Esophagus (tissue), 2 donors: ENCODE data around the gene CD300H. TPM values are rescaled to one million over a fixed set of nuclear protein-coding genes. Genes with fewer than 3 reads are reported as not detected.
"Not testable (repeated sequence)": the region's sequence is repeated elsewhere in the genome, so short reads cannot be mapped to it uniquely, and the experiment has no call there.

Source experiments
- H3K27ac ChIP-seq, 2 donors: one replicate each; pipeline ENCODE4 v1.5.1; 2013; ENCODE audit warnings: low read depth in 2 of 2, mild to moderate bottlenecking in 2 of 2, inconsistent platforms in 1 of 2, low read length in 1 of 2, moderate library complexity in 1 of 2
- H3K27me3 ChIP-seq, 2 donors: one replicate each; pipeline ENCODE4 v1.6.1; 2013; ENCODE audit warnings: low read length in 2 of 2, control low read depth in 1 of 2, mild to moderate bottlenecking in 1 of 2; ENCODE audit not compliant: insufficient read depth in 2 of 2, control insufficient read depth in 1 of 2
- H3K36me3 ChIP-seq, 2 donors: one replicate each; pipeline ENCODE4 v1.6.1; 2013; ENCODE audit warnings: low read length in 1 of 2; ENCODE audit not compliant: control insufficient read depth in 2 of 2, insufficient read depth in 2 of 2
- H3K4me1 ChIP-seq, 2 donors: one replicate each; pipeline ENCODE4 v1.6.1; 2013; ENCODE audit warnings: low read length in 1 of 2; ENCODE audit not compliant: control insufficient read depth in 2 of 2, insufficient read depth in 2 of 2
- H3K4me3 ChIP-seq, 2 donors: one replicate each; pipeline ENCODE4 v1.5.1; 2013; ENCODE audit warnings: low read length in 2 of 2, mild to moderate bottlenecking in 2 of 2, low read depth in 1 of 2, moderate library complexity in 1 of 2
- H3K9me3 ChIP-seq, 2 donors: one replicate each; pipeline ENCODE4 v1.6.1; 2013; ENCODE audit warnings: mild to moderate bottlenecking in 2 of 2, low read depth in 1 of 2, low read length in 1 of 2, moderate library complexity in 1 of 2; ENCODE audit not compliant: control insufficient read depth in 2 of 2, insufficient read depth in 1 of 2
- WGBS, 2 donors: extraction: QIAGEN DNeasy Blood & Tissue Kit; methylation state at CpG; one replicate each; pipeline ENCODE4 v1.1.7; 2013; 5-methylcytosine and 5-hydroxymethylcytosine counted together
- polyA plus RNA-seq, 2 donors: library from polyadenylated mRNA; stranded (reverse); fragments of 200-250 nt; gene quantifications; one replicate each; pipeline ENCODE4 v1.2.3, GENCODE V29; 2013
- donor health status: healthy with polysubstance abuse.
- donor health status: Bipolar disorder and iron deficiency.

CD300H gene
- polyA plus RNA-seq, 2 donors = not detected

GRCh38 chr17:74558882-74559519, 8.3 kb downstream of the CD300H start:
- Histone ChIP-seq H3K36me3 (no peaks in the 10 kb centered on the region), H3K9me3 (no peaks in the 10 kb centered on the region), H3K27ac (no peak overlapping the region), H3K27me3 (no peaks in the 10 kb centered on the region), H3K4me3 (no peak overlapping the region), H3K4me1 (no peaks in the 10 kb centered on the region)
- WGBS, 2 donors = 67 to 75% methylated on average over 6 of the region's 6 CpGs

GRCh38 chr17:74558402-74558801, 8.9 kb downstream of the CD300H start:
- H3K27ac ChIP-seq, H3K4me1 ChIP-seq, H3K27me3 ChIP-seq, H3K36me3 ChIP-seq, H3K9me3 ChIP-seq, H3K4me3 ChIP-seq: not testable (repeated sequence)
- 76 to 83% methylated on average over 4 of the region's 4 CpGs for WGBS, 2 donors

- Histone ChIP-seq H3K4me1 (no peaks in the 10 kb centered on the region), H3K36me3 (no peaks in the 10 kb centered on the region), H3K27ac (no peak overlapping the region), H3K27me3 (no peaks in the 10 kb centered on the region), H3K9me3 (peaks cover 0 to 2% of the 10 kb centered on the region in 2 donors), H3K4me3 (no peak overlapping the region)
- 69 to 71% methylated on average over 7 of the region's 7 CpGs for WGBS, 2 donors
Measured at GRCh38 chr17:74555427-74555940, 11.8 kb downstream of the CD300H start.

GRCh38 chr17:74554909-74555308, 12.4 kb downstream of the CD300H start:
- Histone ChIP-seq H3K36me3 (no peaks in the 10 kb centered on the region), H3K27ac (no peak overlapping the region), H3K9me3 (peaks cover 0 to 2% of the 10 kb centered on the region in 2 donors), H3K4me3 (no peak overlapping the region), H3K4me1 (no peaks in the 10 kb centered on the region), H3K27me3 (no peaks in the 10 kb centered on the region)
- WGBS, 2 donors = 69 to 71% methylated on average over 6 of the region's 6 CpGs

GRCh38 chr17:74552037-74552436, 15.3 kb downstream of the CD300H start:
- H3K9me3 ChIP-seq = peaks cover 0 to 2% of the 10 kb centered on the region in 2 donors
- H3K27me3 ChIP-seq = no peaks in the 10 kb centered on the region
- WGBS, 2 donors = 29 to 42% methylated on average over 7 of the region's 7 CpGs
- H3K36me3 ChIP-seq = no peaks in the 10 kb centered on the region
- H3K4me3 ChIP-seq = no peak overlapping the region
- no peak overlapping the region for H3K27ac ChIP-seq
- no peaks in the 10 kb centered on the region for H3K4me1 ChIP-seq

DNA sequence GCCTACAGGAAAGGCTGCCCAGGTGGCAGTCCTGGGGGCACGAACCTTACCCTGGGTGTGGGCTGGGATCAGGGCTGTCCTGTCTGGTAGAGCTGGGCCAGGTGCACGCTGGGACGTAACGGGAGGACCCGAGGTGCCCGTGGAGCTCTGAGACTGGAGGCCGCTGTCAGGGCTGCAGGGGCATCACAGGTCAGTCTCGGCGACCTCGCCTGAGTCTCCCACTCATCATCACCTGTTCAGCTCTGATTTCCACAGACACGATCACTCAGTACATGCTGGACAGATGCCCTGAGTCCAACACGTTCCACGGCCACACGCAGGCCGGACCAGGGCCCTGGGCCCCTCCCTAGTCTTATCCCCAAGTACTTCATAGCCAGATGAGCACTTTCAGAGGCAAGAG, 16.7 kb downstream of the CD300H start:
- Histone ChIP-seq H3K27me3 (no peaks in the 10 kb centered on the region), H3K4me3 (no peak overlapping the region), H3K9me3 (peaks cover 0 to 2% of the 10 kb centered on the region in 2 donors), H3K36me3 (no peaks in the 10 kb centered on the region), H3K27ac (no peak overlapping the region), H3K4me1 (no peaks in the 10 kb centered on the region)
- 79 to 84% methylated on average over 15 of the region's 15 CpGs for WGBS, 2 donors

DNA sequence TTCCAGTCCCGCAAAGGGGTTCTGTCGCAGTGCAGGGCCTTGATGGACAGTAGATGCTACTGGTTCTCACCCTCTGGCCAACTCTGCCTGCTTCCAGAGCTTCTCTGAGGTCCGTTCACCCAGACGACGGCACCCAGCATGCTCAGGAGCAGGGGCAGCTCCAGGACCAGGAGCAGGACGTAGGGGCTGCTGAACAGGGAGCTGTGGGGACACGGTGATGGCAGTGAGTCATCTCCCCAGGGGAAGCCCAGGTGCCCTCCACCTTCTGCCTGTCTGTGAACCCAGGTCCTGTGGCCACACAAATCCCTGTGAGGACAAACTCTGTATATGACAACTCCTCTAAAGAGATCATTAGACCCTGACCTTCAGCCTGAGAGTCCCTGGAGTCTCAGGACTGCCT, 18.0 kb downstream of the CD300H start:
- Histone ChIP-seq H3K9me3 (peaks cover 0 to 2% of the 10 kb centered on the region in 2 donors), H3K4me3 (no peak overlapping the region), H3K27ac (no peak overlapping the region), H3K27me3 (no peaks in the 10 kb centered on the region), H3K36me3 (no peaks in the 10 kb centered on the region), H3K4me1 (peaks cover 0 to 3% of the 10 kb centered on the region in 2 donors)
- 60 to 76% methylated on average over 7 of the region's 7 CpGs for WGBS, 2 donors

DNA sequence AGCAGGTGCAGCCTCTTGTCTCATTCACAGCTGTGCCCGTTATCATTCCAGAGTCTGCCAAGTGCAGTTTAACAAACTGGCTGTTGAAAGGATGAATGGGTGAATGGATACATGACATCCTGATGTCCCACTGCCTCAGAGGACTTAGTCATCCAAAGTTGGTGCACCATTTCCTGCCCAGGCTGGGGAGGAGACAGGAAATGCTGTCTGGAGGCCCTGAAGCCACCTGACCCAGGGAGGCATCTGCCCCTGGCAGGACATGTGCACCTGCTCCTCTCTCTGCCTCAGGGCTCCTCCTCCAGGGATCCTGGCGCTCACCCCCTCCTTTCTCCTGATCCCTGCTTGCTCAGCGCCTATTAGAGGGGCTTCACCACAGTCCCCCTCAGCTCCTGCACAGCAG, 19.6 kb downstream of the CD300H start:
- no peak overlapping the region for H3K4me3 ChIP-seq
- H3K4me1 ChIP-seq = peaks cover 0 to 3% of the 10 kb centered on the region in 2 donors
- H3K27ac ChIP-seq = no peak overlapping the region
- H3K9me3 ChIP-seq = peaks cover 0 to 2% of the 10 kb centered on the region in 2 donors
- WGBS, 2 donors = 69 to 76% methylated on average over 3 of the region's 3 CpGs
- H3K27me3 ChIP-seq = no peaks in the 10 kb centered on the region
- H3K36me3 ChIP-seq = no peaks in the 10 kb centered on the region

DNA sequence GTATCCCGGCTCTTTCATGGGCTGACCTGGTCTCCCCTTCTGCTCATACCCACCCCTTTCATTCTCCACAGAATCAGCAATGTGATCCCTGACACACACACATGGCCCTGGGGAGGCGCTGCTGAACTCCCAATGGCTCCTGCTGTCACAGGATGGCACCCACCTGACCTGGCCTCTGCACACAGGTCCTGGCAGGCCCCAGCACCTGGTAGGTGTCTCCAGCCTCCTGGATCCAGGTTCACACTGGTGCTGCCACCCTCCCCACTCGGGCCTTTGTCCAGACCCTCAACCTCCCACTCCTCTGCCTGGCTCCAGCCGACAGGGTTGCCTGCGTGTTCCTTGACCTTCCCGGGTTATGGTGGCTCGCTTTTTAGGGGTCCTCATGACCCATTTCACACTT, 20.0 kb downstream of the CD300H start:
- Histone ChIP-seq H3K27ac (no peak overlapping the region), H3K4me1 (peaks cover 0 to 3% of the 10 kb centered on the region in 2 donors), H3K36me3 (no peaks in the 10 kb centered on the region), H3K4me3 (no peak overlapping the region), H3K9me3 (peaks cover 0 to 2% of the 10 kb centered on the region in 2 donors), H3K27me3 (no peaks in the 10 kb centered on the region)
- 81 to 85% methylated on average over 7 of the region's 7 CpGs for WGBS, 2 donors

- no peaks in the 10 kb centered on the region for H3K36me3 ChIP-seq
- peaks cover 0 to 2% of the 10 kb centered on the region in 2 donors for H3K9me3 ChIP-seq
- peaks cover 0 to 3% of the 10 kb centered on the region in 2 donors for H3K4me1 ChIP-seq
- H3K4me3 ChIP-seq = no peak overlapping the region
- 86 to 89% methylated on average over 7 of the region's 7 CpGs for WGBS, 2 donors
- H3K27me3 ChIP-seq = no peaks in the 10 kb centered on the region
- no peak overlapping the region for H3K27ac ChIP-seq
Measured at GRCh38 chr17:74546586-74546985, 20.7 kb downstream of the CD300H start.
